Left ventricle myocardium inferior (tissue), 1 donor: Measurements from ENCODE around the gene REEP1. TPM values are rescaled to one million over a fixed set of nuclear protein-coding genes. Genes with fewer than 3 reads are reported as not detected.

Source experiments
- DNase-seq: peaks from one replicate; pipeline ENCODE4 v3.0.0-alpha.2; 2020
- H3K27ac ChIP-seq: fragments of 200-600 bp; replicated peaks from 2 replicates; pipeline ENCODE4 v1.8.0; 2021
- H3K27me3 ChIP-seq: fragments of 200-600 bp; 2 replicates; pipeline ENCODE4 v1.8.0; 2021; ENCODE audit warnings: low read depth
- H3K36me3 ChIP-seq: fragments of 200-600 bp; 2 replicates; pipeline ENCODE4 v1.8.0; 2021
- H3K4me1 ChIP-seq: fragments of 200-600 bp; 2 replicates; pipeline ENCODE4 v1.8.0; 2021
- H3K4me3 ChIP-seq: fragments of 200-600 bp; 2 replicates; pipeline ENCODE4 v1.8.0; 2021; ENCODE audit warnings: mild to moderate bottlenecking, moderate library complexity
- H3K9me3 ChIP-seq: fragments of 200-600 bp; replicated peaks from 2 replicates; pipeline ENCODE4 v1.8.0; 2021
- intact Hi-C: fragments of 100-400 bp; cut with micrococcal nuclease; formaldehyde crosslinking; loops from one replicate; pipeline ENCODE4 v1.11.0; 2022
- total RNA-seq: library from RNA; stranded (reverse); fragmentation: NEBNext Ultra II Directional; extraction: Animal tissue kit (Norgen Biotek cat#: 25700); gene quantifications from one replicate; pipeline ENCODE4 v1.2.1, GENCODE V29; 2021
- TF ChIP-seq, protein P1 (sequence below): fragments of 200-600 bp; IDR thresholded peaks from 2 replicates; pipeline ENCODE4 v1.8.0; 2021; ENCODE audit warnings: antibody characterized with exemption, mild to moderate bottlenecking, borderline replicate concordance
- donor health status: DM: no; HTN: yes; CAD: no; lungs with severe emphysema.

REEP1 gene
- total RNA-seq, 1 donor from 2014 or later, result 30.2 TPM

- Histone ChIP-seq H3K27me3 (peaks cover 9% of the 10 kb centered on the region), H3K27ac (no peak overlapping the region), H3K4me3 (no peak overlapping the region), H3K36me3 (no peaks in the 10 kb centered on the region), H3K9me3 (peaks cover 3% of the 10 kb centered on the region), H3K4me1 (peaks cover 34% of the 10 kb centered on the region)
- intact Hi-C loops, result no loop called here
- DNase-seq, result no peak
- TF ChIP-seq, protein P1, sequence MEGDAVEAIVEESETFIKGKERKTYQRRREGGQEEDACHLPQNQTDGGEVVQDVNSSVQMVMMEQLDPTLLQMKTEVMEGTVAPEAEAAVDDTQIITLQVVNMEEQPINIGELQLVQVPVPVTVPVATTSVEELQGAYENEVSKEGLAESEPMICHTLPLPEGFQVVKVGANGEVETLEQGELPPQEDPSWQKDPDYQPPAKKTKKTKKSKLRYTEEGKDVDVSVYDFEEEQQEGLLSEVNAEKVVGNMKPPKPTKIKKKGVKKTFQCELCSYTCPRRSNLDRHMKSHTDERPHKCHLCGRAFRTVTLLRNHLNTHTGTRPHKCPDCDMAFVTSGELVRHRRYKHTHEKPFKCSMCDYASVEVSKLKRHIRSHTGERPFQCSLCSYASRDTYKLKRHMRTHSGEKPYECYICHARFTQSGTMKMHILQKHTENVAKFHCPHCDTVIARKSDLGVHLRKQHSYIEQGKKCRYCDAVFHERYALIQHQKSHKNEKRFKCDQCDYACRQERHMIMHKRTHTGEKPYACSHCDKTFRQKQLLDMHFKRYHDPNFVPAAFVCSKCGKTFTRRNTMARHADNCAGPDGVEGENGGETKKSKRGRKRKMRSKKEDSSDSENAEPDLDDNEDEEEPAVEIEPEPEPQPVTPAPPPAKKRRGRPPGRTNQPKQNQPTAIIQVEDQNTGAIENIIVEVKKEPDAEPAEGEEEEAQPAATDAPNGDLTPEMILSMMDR, result no peak
Measured at GRCh38 chr2:86330001-86330400, 7.4 kb downstream of the REEP1 start.

DNA sequence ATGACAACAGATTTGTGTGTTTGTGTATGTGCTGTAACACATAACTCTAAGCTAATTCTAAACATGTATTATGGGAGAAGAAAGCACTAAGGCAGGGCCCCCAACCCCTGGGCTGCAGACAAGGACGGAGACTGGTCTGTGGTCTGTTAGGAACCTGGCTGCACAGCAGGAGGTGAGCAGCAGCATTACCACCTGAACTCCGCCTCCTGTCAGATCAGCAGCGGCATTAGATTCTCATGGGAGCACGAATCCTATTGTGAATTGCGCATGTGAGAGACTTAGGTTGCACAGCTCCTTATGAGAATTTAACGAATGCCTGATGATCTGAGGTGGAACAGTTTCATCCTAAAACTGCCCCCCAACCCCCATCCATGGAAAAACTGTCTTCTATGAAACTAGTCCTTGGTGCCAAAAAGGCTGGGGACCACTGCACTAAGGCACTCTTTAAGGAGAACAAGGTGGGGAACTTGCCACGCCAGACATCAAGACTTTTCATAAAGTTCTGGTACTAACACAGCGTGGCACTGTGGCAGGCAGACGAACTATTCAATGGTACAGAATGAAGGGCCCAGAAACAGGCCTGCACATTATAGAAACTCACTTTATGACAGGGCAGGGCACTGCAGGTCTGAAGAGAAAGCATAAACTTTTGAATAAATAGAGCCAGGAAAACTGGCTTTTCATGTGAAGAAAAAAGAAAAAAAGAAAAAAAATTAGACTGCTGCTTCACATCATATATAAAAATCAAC lies 14.0 kb downstream of the REEP1 start:
- Histone ChIP-seq H3K9me3 (no peaks in the 10 kb centered on the region), H3K27ac (no peak overlapping the region), H3K36me3 (no peaks in the 10 kb centered on the region), H3K4me1 (peaks cover 22% of the 10 kb centered on the region), H3K27me3 (no peaks in the 10 kb centered on the region), H3K4me3 (no peak overlapping the region)
- intact Hi-C loops, result no loop called here
- TF ChIP-seq, protein P1, result no peak
- DNase-seq, result no peak

- intact Hi-C loops, result no loop called here
- Histone ChIP-seq H3K27ac (peak overlapping the region; percentile 17), H3K4me3 (no peak overlapping the region), H3K36me3 (no peaks in the 10 kb centered on the region), H3K4me1 (peaks cover 20% of the 10 kb centered on the region), H3K9me3 (no peaks in the 10 kb centered on the region), H3K27me3 (no peaks in the 10 kb centered on the region)
- TF ChIP-seq, protein P1, result no peak
- no peak for DNase-seq
Measured at GRCh38 chr2:86319700-86320580, 17.5 kb downstream of the REEP1 start.

- DNase-seq, result peak; percentile 25
- intact Hi-C loops, result no loop called here
- no peak overlapping the region for H3K27ac ChIP-seq
Measured at GRCh38 chr2:86315084-86315483, 22.3 kb downstream of the REEP1 start.

GRCh38 chr2:86314125-86314524 lies 23.3 kb downstream of the REEP1 start:
- TF ChIP-seq, protein P1, result no peak
- H3K27me3 ChIP-seq, result no peaks in the 10 kb centered on the region
- no peak overlapping the region for H3K27ac ChIP-seq
- no peak for DNase-seq
- H3K4me3 ChIP-seq, result no peak overlapping the region
- H3K9me3 ChIP-seq, result no peaks in the 10 kb centered on the region
- H3K4me1 ChIP-seq, result peaks cover 12% of the 10 kb centered on the region
- intact Hi-C loops, result no loop called here
- H3K36me3 ChIP-seq, result no peaks in the 10 kb centered on the region

More at GRCh38 chr2:86315084-86315483, 22.3 kb downstream of the REEP1 start:
- Histone ChIP-seq H3K27me3 (no peaks in the 10 kb centered on the region), H3K9me3 (no peaks in the 10 kb centered on the region), H3K4me1 (peaks cover 17% of the 10 kb centered on the region), H3K36me3 (no peaks in the 10 kb centered on the region), H3K4me3 (no peak overlapping the region)
- TF ChIP-seq, protein P1, result no peak
